K562 (cell line): Measurements from ENCODE around the gene RNASEH2A. TPM values are rescaled to one million over a fixed set of nuclear protein-coding genes. Genes with fewer than 3 reads are reported as not detected.

Experiments
- BCL6 ChIP-seq: fragments of 250-450 bp; sonication (Bioruptor Pico); IDR thresholded peaks from 2 replicates; pipeline ENCODE4 v1.4.0; 2020
- BRCA1 ChIP-seq, 2 experiments: fragments of 450-650 bp in 1 of 2; sonication (generic) in 1 of 2; formaldehyde crosslinking in 1 of 2; IDR thresholded peaks; 2 replicates each; pipeline versions ENCODE4 v1.5.0 to v1.6.1; 2017 to 2020; ENCODE audit warnings: mild to moderate bottlenecking in 1 of 2, missing genetic modification reagents in 1 of 2
- CBFA2T2 ChIP-seq: fragments of 450-650 bp; conservative IDR thresholded peaks from 2 replicates; pipeline ENCODE4 v1.6.1; 2017; ENCODE audit warnings: mild to moderate bottlenecking
- DACH1 ChIP-seq: fragments of 450-650 bp; IDR thresholded peaks from 2 replicates; pipeline ENCODE4 v1.6.1; 2018; ENCODE audit not compliant: partially characterized antibody
- ILF3 ChIP-seq: fragments of 450-650 bp; IDR thresholded peaks from 2 replicates; pipeline ENCODE4 v1.6.1; 2018; ENCODE audit warnings: antibody characterized with exemption, mild to moderate bottlenecking, moderate library complexity, borderline replicate concordance
- KDM1A ChIP-seq, 2 experiments: fragments of 450-650 bp; IDR thresholded peaks; 2 replicates each; pipeline ENCODE4 v1.6.1; 2016; ENCODE audit warnings: mild to moderate bottlenecking in 2 of 2
- POLR2AphosphoS2 ChIP-seq: IDR thresholded peaks from 2 replicates; pipeline ENCODE4 v1.6.1; 2012; ENCODE audit warnings: low read length, improper control_type of control experiment
- SMAD3 ChIP-seq: fragments of 450-650 bp; formaldehyde crosslinking; conservative IDR thresholded peaks from 2 replicates; pipeline ENCODE4 v1.4.0; 2020; ENCODE audit warnings: mild to moderate bottlenecking
- ZBED1 ChIP-seq: IDR thresholded peaks from 2 replicates; pipeline ENCODE4 v1.6.1; 2014
- ZBTB17 ChIP-seq: fragments of 450-650 bp; formaldehyde crosslinking; IDR thresholded peaks from 2 replicates; pipeline ENCODE4 v1.4.0; 2020; ENCODE audit warnings: mild to moderate bottlenecking
- ZNF197 ChIP-seq: fragments of 200-800 bp; sonication (Bioruptor generic); IDR thresholded peaks from 2 replicates; pipeline ENCODE4 v1.6.1; 2016; ENCODE audit warnings: low read depth, missing genetic modification characterization, missing compliant biosample characterization
- polyA plus RNA-seq, 8 experiments: library from polyadenylated mRNA; depleted of rRNA in 4 of 8; stranded (reverse) in 5 of 8; unstranded in 3 of 8; fragments of >200 nt; fragmentation: Nextera tagmentation in 2 of 8; fragmentation: Illumina TruSeq in 1 of 8; extraction: Ambion mirVana in 2 of 8; extraction: Trizol in 1 of 8; gene quantifications; 2 replicates each; pipeline versions ENCODE4 v1.2.1 to v1.2.3, GENCODE V29; 2011 to 2014; ENCODE audit warnings: inconsistent platforms in 1 of 8, missing spikeins in 1 of 8
- total RNA-seq, 7 experiments: library from RNA; depleted of rRNA in 6 of 7; stranded (reverse); fragments of >200 nt in 6 of 7; fragmentation: Illumina TruSeq in 2 of 7; extraction: Trizol in 2 of 7; gene quantifications; 2 replicates each; pipeline versions ENCODE4 v1.2.1 to v1.2.3, GENCODE V29; 2011 to 2021; ENCODE audit warnings: low replicate concordance in 1 of 7
- TF ChIP-seq, protein P1 (sequence below): fragments of 250-450 bp; sonication (Bioruptor Pico); IDR thresholded peaks from 2 replicates; pipeline ENCODE4 v1.5.0; 2020; ENCODE audit warnings: mild to moderate bottlenecking, borderline replicate concordance
- TF ChIP-seq, protein P2 (sequence below): fragments of 250-450 bp; sonication (Bioruptor Pico); IDR thresholded peaks from 2 replicates; pipeline ENCODE4 v1.4.0; 2020; ENCODE audit warnings: mild to moderate bottlenecking
- TF ChIP-seq, protein P3 (sequence below): sonication (generic); IDR thresholded peaks from 2 replicates; pipeline ENCODE4 v1.6.1; 2016
- TF ChIP-seq, protein P4 (sequence below): fragments of 250-450 bp; sonication (Bioruptor Pico); IDR thresholded peaks from 2 replicates; pipeline ENCODE4 v1.4.0; 2020; ENCODE audit warnings: mild to moderate bottlenecking, moderate library complexity, borderline replicate concordance
- TF ChIP-seq, protein P5 (sequence below): fragments of 450-650 bp; formaldehyde crosslinking; IDR thresholded peaks from 2 replicates; pipeline ENCODE4 v1.4.0; 2022; ENCODE audit warnings: missing genetic modification characterization
- TF ChIP-seq, protein P6 (sequence below): sonication (generic); formaldehyde crosslinking; IDR thresholded peaks from 2 replicates; pipeline ENCODE4 v1.8.1; 2023; ENCODE audit warnings: mild to moderate bottlenecking, missing genetic modification reagents

RNASEH2A gene
- total and polyA plus RNA-seq, 9 of the 15 experiments (the other 6 are each of a cell fraction or from before 2014, with no cell fraction given), result 22.3 to 78.0 (median 61.7) TPM

DNA sequence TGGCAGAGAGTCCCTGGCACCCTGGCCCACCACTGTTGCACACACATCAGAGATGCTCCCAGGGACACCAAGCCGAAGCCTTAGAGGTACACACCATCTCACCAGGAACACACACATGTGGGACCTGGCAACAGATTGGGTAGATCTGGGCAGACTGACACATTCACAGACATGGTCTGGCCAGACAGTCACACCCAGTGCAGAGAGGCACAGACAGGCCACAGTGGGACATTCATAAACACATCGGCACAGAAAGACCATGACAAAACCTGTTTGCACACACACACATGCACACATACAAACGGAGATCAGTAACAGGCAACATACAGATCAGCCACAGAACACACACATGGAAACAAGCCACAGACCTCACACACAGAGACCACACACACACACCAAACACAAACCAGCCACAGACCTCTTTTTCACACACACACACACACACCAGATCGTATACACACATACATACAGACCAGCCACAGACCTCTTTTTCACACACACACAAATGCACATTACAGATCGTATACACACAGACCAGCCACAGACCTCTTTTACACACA, 21.4 kb upstream of the RNASEH2A start (continued):
- TF ChIP-seq CBFA2T2 (no peak), ZNF197 (CRISPR knock-in tag) (no peak), DACH1 (no peak), POLR2AphosphoS2 (no peak), SMAD3 (CRISPR knock-in tag) (no peak), BRCA1 (IDR thresholded peaks at IDR 0.05) (no peak), BRCA1 (CRISPR knock-in tag; IDR thresholded peaks at IDR 0.05) (no peak), ILF3 (no peak), ZBED1 (no peak), BCL6 (CRISPR knock-in tag) (no peak), ZBTB17 (peak; percentile 39; the same call in 1 of the 2 replicates), KDM1A (IDR thresholded peaks at IDR 0.05) (peak in 1 of 2 experiments; percentile 43; a peak in 2 of 4 replicates)
- TF ChIP-seq, protein P1, sequence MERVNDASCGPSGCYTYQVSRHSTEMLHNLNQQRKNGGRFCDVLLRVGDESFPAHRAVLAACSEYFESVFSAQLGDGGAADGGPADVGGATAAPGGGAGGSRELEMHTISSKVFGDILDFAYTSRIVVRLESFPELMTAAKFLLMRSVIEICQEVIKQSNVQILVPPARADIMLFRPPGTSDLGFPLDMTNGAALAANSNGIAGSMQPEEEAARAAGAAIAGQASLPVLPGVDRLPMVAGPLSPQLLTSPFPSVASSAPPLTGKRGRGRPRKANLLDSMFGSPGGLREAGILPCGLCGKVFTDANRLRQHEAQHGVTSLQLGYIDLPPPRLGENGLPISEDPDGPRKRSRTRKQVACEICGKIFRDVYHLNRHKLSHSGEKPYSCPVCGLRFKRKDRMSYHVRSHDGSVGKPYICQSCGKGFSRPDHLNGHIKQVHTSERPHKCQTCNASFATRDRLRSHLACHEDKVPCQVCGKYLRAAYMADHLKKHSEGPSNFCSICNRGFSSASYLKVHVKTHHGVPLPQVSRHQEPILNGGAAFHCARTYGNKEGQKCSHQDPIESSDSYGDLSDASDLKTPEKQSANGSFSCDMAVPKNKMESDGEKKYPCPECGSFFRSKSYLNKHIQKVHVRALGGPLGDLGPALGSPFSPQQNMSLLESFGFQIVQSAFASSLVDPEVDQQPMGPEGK (CRISPR knock-in tag), result no peak
- TF ChIP-seq, protein P2, sequence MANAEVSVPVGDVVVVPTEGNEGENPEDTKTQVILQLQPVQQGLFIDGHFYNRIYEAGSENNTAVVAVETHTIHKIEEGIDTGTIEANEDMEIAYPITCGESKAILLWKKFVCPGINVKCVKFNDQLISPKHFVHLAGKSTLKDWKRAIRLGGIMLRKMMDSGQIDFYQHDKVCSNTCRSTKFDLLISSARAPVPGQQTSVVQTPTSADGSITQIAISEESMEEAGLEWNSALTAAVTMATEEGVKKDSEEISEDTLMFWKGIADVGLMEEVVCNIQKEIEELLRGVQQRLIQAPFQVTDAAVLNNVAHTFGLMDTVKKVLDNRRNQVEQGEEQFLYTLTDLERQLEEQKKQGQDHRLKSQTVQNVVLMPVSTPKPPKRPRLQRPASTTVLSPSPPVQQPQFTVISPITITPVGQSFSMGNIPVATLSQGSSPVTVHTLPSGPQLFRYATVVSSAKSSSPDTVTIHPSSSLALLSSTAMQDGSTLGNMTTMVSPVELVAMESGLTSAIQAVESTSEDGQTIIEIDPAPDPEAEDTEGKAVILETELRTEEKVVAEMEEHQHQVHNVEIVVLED (CRISPR knock-in tag), result no peak
- TF ChIP-seq, protein P3, sequence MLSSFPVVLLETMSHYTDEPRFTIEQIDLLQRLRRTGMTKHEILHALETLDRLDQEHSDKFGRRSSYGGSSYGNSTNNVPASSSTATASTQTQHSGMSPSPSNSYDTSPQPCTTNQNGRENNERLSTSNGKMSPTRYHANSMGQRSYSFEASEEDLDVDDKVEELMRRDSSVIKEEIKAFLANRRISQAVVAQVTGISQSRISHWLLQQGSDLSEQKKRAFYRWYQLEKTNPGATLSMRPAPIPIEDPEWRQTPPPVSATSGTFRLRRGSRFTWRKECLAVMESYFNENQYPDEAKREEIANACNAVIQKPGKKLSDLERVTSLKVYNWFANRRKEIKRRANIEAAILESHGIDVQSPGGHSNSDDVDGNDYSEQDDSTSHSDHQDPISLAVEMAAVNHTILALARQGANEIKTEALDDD, result no peak
- TF ChIP-seq, protein P4, sequence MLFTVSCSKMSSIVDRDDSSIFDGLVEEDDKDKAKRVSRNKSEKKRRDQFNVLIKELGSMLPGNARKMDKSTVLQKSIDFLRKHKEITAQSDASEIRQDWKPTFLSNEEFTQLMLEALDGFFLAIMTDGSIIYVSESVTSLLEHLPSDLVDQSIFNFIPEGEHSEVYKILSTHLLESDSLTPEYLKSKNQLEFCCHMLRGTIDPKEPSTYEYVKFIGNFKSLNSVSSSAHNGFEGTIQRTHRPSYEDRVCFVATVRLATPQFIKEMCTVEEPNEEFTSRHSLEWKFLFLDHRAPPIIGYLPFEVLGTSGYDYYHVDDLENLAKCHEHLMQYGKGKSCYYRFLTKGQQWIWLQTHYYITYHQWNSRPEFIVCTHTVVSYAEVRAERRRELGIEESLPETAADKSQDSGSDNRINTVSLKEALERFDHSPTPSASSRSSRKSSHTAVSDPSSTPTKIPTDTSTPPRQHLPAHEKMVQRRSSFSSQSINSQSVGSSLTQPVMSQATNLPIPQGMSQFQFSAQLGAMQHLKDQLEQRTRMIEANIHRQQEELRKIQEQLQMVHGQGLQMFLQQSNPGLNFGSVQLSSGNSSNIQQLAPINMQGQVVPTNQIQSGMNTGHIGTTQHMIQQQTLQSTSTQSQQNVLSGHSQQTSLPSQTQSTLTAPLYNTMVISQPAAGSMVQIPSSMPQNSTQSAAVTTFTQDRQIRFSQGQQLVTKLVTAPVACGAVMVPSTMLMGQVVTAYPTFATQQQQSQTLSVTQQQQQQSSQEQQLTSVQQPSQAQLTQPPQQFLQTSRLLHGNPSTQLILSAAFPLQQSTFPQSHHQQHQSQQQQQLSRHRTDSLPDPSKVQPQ (CRISPR knock-in tag), result no peak
- TF ChIP-seq, protein P5, sequence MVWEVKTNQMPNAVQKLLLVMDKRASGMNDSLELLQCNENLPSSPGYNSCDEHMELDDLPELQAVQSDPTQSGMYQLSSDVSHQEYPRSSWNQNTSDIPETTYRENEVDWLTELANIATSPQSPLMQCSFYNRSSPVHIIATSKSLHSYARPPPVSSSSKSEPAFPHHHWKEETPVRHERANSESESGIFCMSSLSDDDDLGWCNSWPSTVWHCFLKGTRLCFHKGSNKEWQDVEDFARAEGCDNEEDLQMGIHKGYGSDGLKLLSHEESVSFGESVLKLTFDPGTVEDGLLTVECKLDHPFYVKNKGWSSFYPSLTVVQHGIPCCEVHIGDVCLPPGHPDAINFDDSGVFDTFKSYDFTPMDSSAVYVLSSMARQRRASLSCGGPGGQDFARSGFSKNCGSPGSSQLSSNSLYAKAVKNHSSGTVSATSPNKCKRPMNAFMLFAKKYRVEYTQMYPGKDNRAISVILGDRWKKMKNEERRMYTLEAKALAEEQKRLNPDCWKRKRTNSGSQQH (CRISPR knock-in tag), result peak; percentile 91; the same call in 1 of the 2 replicates
- TF ChIP-seq, protein P6, sequence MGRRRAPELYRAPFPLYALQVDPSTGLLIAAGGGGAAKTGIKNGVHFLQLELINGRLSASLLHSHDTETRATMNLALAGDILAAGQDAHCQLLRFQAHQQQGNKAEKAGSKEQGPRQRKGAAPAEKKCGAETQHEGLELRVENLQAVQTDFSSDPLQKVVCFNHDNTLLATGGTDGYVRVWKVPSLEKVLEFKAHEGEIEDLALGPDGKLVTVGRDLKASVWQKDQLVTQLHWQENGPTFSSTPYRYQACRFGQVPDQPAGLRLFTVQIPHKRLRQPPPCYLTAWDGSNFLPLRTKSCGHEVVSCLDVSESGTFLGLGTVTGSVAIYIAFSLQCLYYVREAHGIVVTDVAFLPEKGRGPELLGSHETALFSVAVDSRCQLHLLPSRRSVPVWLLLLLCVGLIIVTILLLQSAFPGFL (CRISPR knock-in tag), result no peak
